ENCODE results near the gene CLEC4E.

- no peak for TF ChIP-seq GATA2 (IDR thresholded peaks at IDR 0.05; ENCODE audit: low read depth, low read length)
- TF ChIP-seq GATA3 (IDR thresholded peaks at IDR 0.05; ENCODE audit: low read depth, low read length) = no peak
Observed at GRCh38 chr12:8566525-8566924, 25.8 kb upstream of the CLEC4E start.
